T-helper 1 cell (primary cell): ENCODE data around the gene SCAMP2.
"Not testable (repeated sequence)": the region's sequence is repeated elsewhere in the genome, so short reads cannot be mapped to it uniquely, and the experiment has no call there.

ENCODE experiments used
- DNase-seq, 5 donors: peaks; one replicate each; pipeline ENCODE4 v3.0.0-alpha.2; 2012 to 2020

Gene SCAMP2

GRCh38 chr15:74889883-74890664, 16.9 kb upstream of the SCAMP2 start, which contains the start of gene MPI:
Gene MPI (plus strand): TSS chr15:74890042. CDS start chr15:74890074, 32 bp downstream.
- DNase-seq = peak; percentile 64 to 83 (median 79)

DNA sequence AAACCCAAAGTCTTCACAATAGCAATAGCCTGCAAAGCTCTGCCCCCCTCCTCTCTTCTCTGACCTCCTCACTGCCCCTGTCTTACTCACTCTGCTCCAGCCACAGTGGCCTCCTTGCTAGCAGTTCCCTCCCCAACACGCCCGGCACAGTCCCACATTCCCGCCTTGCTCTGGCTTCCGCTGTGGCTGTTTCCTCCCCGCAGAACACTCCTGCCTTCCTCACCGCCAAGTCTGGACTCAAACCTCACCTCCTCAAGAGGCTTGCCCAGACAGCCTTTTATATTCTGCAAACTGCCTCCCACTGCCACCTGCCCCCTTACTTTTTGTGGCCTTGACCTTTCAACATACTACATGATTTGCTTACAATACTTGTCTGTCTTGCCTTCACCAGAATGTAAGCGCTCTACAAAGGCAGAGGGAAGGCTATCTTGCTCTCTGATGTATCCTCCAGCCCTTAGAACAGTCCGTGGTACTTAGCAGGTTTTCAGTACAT, 16.3 kb upstream of the SCAMP2 start:
- peak in 1 of 5 donors; percentile 12 for DNase-seq

DNA sequence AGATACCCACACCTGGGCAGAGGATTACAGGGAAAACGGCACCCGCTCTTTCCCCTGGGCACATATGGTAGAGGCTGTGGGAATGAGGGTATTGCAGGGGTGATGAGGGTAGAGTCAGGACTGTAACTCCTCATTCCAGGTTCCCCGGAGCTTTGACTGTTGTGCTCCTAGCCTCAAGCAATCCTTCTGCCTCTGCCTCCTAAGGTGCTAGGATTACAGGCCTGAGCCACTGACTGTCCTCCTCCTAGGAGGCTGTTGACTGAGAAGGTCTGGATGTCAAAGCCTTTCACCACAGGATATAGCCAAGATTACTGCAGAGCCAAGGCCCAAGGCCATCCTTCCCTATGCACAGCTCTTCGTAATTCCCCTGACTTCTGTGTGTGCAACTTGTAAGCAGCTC, 15.6 kb upstream of the SCAMP2 start:
- DNase-seq = no peak

DNA sequence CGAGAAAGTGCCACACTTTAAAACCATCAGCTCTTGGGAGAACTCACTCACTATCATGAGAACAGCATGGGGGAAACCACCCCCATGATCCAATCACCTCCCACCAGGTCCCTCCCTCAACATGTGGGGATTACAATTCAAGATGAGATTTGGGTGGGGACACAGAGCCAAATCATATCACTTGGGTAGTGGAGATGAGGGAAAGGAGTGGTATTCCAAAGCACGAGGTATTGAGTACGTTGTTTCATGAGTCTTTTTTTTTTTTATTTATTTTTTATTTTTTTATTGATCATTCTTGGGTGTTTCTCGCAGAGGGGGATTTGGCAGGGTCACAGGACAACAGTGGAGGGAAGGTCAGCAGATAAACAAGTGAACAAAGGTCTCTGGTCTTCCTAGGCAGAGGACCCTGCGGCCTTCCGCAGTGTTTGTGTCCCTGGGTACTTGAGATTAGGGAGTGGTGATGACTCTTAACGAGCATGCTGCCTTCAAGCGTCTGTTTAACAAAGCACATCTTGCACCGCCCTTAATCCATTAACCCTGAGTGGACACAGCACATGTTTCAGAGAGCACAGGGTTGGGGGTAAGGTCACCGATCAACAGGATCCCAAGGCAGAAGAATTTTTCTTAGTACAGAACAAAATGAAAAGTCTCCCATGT, 14.5 kb upstream of the SCAMP2 start:
- not testable (repeated sequence) for DNase-seq

DNA sequence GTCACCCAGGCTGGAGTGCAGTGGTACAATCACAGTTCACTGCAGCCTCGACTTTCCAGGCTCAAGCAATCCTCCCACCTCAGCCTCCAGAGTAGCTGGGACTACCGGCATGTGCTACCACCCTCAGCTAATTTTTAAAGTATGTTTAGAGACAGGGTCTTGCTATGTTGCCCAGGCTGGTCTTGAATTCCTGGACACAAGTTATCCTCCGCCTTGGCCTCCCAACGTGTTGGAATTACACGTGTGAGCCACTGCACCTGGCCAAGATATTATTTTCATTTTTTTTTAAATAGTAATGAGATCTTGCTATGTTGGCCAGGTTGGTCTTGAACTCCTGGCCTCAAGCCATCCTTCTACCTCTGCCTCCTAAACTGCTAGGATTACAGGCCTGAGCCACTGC, 12.3 kb upstream of the SCAMP2 start:
- no peak for DNase-seq

GRCh38 chr15:74884428-74885223, 11.5 kb upstream of the SCAMP2 start:
- DNase-seq = no peak

DNA sequence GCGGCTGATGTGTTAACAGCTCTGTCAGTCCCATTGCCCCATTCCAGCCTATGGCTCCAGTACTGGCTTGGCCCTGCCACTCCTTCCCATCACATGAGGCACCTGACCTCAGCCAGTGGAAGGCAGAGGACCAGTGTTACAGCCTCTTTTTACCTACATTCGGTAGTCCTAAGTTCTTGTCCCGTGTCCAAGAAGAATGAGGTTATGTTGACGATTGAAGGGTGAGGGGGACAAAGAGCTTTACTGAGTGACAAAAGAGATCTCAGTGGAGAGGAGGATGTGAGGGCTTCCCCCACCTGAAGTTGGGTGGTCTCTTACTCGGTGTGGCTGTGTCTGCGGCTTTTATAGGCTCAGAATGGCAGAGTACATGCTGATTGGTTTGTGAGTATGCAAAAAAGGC, 9.4 kb upstream of the SCAMP2 start:
- no peak for DNase-seq

- no peak for DNase-seq
These were observed 5.1 kb upstream of the SCAMP2 start for GRCh38 chr15:74878273-74878672.

GRCh38 chr15:74873756-74874424, 725 bp upstream of the SCAMP2 start:
- DNase-seq = peak in 1 of 5 donors; percentile 33

GRCh38 chr15:74872702-74873035, 496 bp downstream of the SCAMP2 start:
- DNase-seq = no peak

DNA sequence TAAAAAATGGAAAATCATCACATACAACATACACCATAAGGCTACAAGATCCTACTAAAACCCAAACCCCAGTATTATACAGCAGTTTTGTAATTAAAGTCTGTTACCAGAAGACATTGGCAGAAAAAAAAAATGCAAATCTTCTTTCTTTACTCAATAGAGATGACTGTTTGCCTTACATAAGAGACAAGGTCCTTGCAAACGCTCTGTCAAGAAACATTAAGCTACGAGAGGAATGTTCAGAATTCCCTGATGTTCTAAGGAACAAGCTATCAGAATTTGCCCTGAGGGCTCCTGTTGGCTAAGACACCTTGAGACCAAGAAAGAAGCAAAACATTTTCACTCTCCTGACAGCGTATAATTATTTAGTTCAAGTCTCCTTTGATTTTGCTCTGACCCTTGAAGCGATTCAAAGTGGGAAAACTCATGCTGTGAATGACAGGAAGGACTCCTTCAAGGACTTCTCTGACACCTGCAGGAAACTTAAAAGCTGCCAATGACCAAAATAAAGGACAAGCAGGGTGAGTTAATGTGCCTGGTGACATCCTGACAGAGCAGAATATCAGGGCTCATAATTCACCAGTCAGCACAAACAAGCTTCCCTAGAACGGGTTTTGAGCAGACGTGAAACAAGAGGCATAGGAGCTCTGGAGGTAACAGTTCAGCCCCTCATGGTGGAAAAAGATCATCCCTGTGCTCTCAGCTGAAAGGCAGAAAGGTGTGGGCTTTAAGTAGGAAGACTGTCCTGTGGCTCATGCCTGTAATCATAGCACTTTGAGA, 2.5 kb downstream of the SCAMP2 start:
- DNase-seq = no peak

GRCh38 chr15:74869726-74870407, 3.3 kb downstream of the SCAMP2 start:
- DNase-seq = peak in 2 of 5 donors; percentile 8 to 88

DNA sequence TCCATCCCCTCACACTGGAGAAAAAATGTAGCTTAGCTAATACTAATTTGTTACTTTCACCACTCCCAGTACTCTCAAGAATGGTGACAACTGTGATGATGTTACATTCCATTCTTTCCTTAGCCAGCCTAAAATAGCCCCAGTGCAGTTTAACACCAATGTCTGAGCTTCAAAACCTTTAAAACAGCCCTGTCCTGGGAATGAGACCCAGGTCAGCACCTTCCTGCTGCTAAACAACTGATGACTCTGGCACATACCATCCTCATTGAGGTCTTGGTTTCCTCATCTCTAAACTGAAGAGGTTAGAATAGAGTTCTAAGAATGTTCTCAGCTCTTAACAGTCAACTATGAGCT, 3.8 kb downstream of the SCAMP2 start:
- no peak for DNase-seq

DNA sequence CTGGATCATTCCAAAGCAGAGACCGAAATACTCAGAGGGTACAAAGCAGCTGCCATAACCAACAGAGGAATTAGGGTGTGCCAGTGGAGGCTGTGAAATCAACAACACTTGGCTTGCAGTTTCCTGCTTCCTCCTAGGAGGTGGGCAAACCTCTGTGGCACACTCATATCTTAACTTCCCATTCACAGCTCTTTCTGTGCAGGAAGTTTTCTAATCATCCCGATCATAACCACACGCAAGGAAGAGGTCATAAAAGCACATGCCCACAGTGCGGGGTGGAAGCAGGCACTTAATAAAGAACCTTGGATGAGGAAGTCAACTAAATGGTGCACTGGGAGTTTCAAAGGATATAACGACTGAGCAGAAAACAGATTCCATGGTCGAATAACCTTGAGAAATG, 5.1 kb downstream of the SCAMP2 start:
- peak in 1 of 5 donors; percentile 62 for DNase-seq

DNA sequence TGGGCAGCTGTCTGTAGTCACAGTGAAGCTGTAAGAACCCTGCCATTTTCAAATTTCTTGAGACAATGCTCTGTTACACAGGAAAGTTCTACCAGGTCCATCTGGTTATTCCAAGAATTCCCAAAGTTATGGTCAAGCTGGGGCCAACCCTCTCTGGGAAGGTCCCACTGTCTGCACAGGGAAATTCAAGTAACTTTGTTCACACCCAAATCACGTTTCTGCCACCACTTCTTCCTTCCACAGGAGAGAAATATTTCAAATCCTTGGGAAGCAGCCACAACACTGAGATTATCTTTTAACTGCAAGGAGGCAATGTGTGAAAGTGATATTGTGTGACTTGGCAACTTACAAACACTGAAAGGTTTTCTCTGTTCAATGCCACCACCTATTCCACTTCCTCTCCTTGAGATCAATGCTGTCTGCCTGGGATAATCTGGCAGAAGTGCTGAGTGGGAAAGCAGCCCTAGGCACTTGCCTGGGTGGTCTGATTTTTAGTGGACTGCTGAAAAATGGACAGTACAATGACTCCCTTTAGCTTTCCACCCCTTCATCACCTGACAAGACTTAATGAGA, 5.6 kb downstream of the SCAMP2 start:
- no peak for DNase-seq

DNA sequence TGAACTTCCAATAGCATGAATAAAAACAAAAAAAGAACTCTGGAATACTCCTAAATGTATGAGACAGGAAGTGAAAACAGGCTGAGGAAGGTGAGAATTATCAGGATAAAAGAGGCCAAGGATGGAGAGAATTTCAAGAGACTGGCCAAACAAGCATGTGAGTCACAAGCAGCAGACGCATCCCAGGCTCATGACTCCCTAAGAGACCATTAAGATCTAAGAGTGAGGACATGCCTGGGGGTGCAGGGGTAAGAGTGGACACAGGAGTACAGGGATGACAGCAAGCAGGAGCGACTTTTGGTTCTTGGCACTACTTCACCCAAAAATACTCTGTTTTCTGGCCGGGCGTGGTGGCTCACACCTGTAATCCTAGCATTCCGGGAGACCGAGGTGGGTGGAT, 7.1 kb downstream of the SCAMP2 start:
- no peak for DNase-seq

DNA sequence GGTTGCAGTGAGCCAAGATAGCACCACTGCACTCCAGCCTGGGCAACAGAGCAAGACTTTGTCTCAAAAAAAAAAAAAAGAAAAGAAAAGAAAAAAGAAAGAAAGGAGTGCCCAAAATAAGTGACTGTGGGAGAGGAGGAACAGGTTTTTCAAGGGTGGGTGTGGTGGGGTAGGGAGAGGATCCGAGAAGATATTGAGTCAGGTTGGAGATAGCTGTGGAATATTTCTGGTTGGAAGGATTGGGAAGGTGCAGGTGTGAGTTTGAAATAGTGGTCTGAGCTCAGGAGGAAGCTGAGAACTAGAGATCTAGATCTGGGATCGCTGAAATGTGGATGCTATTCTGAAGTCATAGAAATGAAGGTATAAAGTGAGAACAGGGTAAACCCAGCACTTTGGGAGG, 7.8 kb downstream of the SCAMP2 start:
- no peak for DNase-seq

DNA sequence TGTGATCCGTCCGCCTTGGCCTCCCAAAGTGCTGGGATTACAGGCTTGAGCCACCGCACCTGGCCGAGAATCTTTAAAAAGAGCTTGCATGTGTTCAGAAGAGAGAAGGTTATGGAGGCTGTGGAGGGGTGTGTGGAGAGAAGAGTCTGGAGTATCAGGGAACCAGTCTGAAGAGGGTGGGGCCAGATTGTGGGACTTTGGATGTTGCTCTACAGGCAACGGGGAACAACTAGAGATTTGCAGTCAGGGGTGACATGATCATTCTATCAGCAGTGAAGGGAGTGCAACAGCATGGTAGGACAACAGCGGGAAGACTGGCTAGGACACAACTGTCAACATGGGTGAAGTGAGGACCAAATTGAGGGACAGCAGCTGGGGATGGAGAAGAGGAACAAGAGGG, 8.9 kb downstream of the SCAMP2 start:
- DNase-seq = no peak

DNA sequence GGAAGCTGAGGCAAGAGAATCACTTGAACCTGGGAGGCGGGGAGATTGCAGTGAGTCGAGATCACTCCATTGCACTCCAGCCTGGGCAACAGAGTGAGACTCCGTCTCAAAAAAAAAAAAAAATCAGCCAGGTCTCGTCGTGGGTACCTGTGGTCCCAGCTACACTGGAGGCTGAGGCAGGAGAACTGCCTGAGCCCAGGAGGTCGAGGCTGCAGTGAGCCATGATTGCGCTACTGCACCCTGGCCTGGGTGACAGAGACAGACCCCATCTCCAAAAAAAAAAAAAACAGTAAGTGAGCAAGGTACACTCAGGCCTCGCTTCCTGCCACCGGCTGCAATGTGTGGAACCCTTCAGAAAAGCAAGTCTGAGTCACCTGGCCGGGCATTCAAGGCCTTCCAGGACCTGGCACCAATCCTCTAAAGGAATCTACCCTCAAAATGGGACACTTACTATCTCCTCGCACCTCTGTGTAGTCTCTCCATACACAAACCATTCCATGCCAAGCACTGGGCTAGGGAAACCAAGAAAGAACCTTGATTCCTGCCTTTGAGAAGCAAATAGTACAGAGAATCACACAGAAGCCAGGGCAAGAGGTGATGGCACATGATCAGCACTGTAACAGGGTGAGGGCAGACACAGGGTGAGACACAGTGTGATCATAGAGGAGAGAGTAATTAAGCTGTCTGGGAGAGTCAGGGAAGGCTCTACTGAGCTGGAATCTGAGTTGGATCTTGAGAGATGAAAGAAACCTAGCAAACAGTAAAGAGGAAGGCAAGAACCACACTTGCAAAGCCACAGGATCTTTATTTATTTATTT, 9.7 kb downstream of the SCAMP2 start:
- DNase-seq = no peak

GRCh38 chr15:74858369-74858740, 14.8 kb downstream of the SCAMP2 start:
- no peak for DNase-seq
